ENCODE data around the gene STARD9.
"Not testable (repeated sequence)": the region's sequence is repeated elsewhere in the genome, so short reads cannot be mapped to it uniquely, and the experiment has no call there.

STARD9 gene

GRCh38 chr15:42731461-42731860 lies 156.1 kb downstream of the STARD9 start:
- no peak for DNase-seq

- DNase-seq: no peak
Measured at GRCh38 chr15:42732095-42732827, 156.9 kb downstream of the STARD9 start.

GRCh38 chr15:42733027-42733426 lies 157.6 kb downstream of the STARD9 start:
- no peak for DNase-seq

- no peak for DNase-seq
Measured at GRCh38 chr15:42734076-42734672, 158.8 kb downstream of the STARD9 start.

GRCh38 chr15:42735382-42736165 lies 160.2 kb downstream of the STARD9 start:
- no peak for DNase-seq

GRCh38 chr15:42736178-42736792 lies 160.9 kb downstream of the STARD9 start:
- no peak for DNase-seq

GRCh38 chr15:42736793-42737528 lies 161.6 kb downstream of the STARD9 start, which contains the start of gene CDAN1:
TSS of gene CDAN1 (minus strand) at chr15:42737128. CDS start at chr15:42737102, 26 bp downstream.
- DNase-seq: peak; percentile 78 to 88

GRCh38 chr15:42737529-42738328 lies 162.3 kb downstream of the STARD9 start:
- DNase-seq: no peak

- no peak for DNase-seq
Measured at GRCh38 chr15:42741710-42742109, 166.3 kb downstream of the STARD9 start.

- DNase-seq: no peak
Measured at GRCh38 chr15:42742149-42742548, 166.7 kb downstream of the STARD9 start.

- DNase-seq: no peak
Measured at GRCh38 chr15:42744195-42744594, 168.8 kb downstream of the STARD9 start.

- no peak for DNase-seq
Measured at GRCh38 chr15:42749266-42749665, 173.9 kb downstream of the STARD9 start.

GRCh38 chr15:42750306-42750705 lies 174.9 kb downstream of the STARD9 start:
- DNase-seq: no peak

- no peak for DNase-seq
Measured at GRCh38 chr15:42759093-42759492, 183.7 kb downstream of the STARD9 start.

- DNase-seq: no peak
Measured at GRCh38 chr15:42760759-42761158, 185.4 kb downstream of the STARD9 start.

- not testable (repeated sequence) for DNase-seq
Measured at GRCh38 chr15:42761813-42762212, 186.4 kb downstream of the STARD9 start.

GRCh38 chr15:42764154-42764731 lies 188.8 kb downstream of the STARD9 start:
- not testable (repeated sequence) for DNase-seq

- not testable (repeated sequence) for DNase-seq
Measured at GRCh38 chr15:42766109-42766508, 190.7 kb downstream of the STARD9 start.
